ACC112 (cell line): ENCODE data around the gene MTHFD2L.

Experiments
- H2AFZ ChIP-seq: fragments of 200-600 bp; sonication (generic); one replicate; pipeline ENCODE4 v1.6.0; 2017; ENCODE audit warnings: antibody characterized with exemption, low read length; ENCODE audit not compliant: unreplicated experiment
- H3K27ac ChIP-seq: fragments of 200-600 bp; sonication (generic); 2 replicates; pipeline ENCODE4 v1.5.1; 2014; ENCODE audit warnings: low read depth, mild to moderate bottlenecking, antibody characterized with exemption, low read length, moderate library complexity
- H3K27me3 ChIP-seq: fragments of 200-600 bp; sonication (generic); 2 replicates; pipeline ENCODE4 v1.6.1; 2014; ENCODE audit warnings: mild to moderate bottlenecking, antibody characterized with exemption, low read length, moderate library complexity, mixed read lengths; ENCODE audit not compliant: insufficient read depth
- H3K36me3 ChIP-seq: fragments of 200-600 bp; sonication (generic); 2 replicates; pipeline ENCODE4 v1.6.1; 2016; ENCODE audit warnings: mild to moderate bottlenecking, antibody characterized with exemption, low read length, moderate library complexity, mixed read lengths; ENCODE audit not compliant: insufficient read depth
- H3K4me1 ChIP-seq: fragments of 200-600 bp; sonication (generic); one replicate; pipeline ENCODE4 v1.6.1; 2016; ENCODE audit warnings: low read length, mixed read lengths; ENCODE audit not compliant: insufficient read depth, unreplicated experiment, control insufficient read depth
- H3K4me3 ChIP-seq: fragments of 200-600 bp; sonication (generic); 2 replicates; pipeline ENCODE4 v1.5.1; 2014; ENCODE audit warnings: mild to moderate bottlenecking, low read depth, low read length
- H3K79me2 ChIP-seq: fragments of 200-600 bp; sonication (generic); one replicate; pipeline ENCODE4 v1.6.0; 2016; ENCODE audit warnings: low read length; ENCODE audit not compliant: control insufficient read depth, unreplicated experiment, insufficient read depth

MTHFD2L gene

DNA sequence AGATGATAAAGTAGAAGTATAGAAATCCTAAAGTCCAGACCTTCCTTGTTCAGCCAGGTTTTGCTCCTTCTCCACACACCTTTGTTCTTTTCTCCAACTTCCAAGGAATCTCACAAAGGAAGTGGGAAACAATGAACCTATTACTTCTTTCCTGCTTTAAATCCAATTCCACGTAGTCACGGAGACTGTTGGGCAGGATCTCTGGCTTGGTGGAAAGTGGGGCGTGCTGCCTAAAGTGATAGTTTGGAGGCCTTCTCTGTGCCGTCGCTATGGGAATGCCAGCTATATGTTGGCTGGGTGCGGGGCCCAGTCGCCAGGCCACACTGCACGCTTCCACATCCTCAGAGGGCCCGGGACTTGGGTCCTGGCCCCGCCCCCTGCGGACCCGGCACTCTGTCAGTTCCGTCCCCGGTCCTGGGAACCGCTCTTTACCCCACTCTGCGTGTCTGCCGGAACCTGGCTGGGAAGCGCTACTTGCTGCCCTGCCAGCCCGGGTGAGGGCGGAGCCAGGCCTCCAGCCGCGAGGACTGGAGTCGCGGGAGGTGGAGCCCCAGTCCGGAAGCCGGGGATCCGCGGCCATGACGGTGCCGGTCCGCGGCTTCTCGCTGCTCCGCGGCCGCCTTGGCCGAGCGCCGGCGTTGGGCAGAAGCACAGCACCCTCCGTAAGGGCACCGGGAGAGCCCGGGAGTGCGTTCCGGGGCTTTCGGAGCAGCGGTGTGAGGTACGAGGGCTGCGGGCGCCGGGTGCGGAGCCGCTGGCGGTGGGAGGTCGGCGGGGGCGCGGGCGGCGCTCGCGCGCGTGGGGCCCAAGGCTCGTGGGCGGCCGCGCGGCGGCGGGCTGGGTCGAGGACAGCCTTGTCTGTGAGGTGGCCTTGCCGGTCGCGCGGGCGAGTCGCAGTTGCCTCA lies at the start of gene MTHFD2L:
Gene MTHFD2L (plus strand): TSS at position 558 of the 905 bp plus-strand sequence. CDS start 21 bp downstream, at position 579.
- H3K4me3 ChIP-seq, result peak within 1 kb of the TSS; percentile 92
- peaks cover 21% of the 10 kb centered on the region for H3K36me3 ChIP-seq
- no peaks in the 10 kb centered on the region for H3K27me3 ChIP-seq
- H2AFZ ChIP-seq, result peak within 1 kb of the TSS; percentile 89
- H3K79me2 ChIP-seq, result peaks cover 38% of the 10 kb centered on the region
- H3K27ac ChIP-seq, result peak within 1 kb of the TSS; percentile 97
- H3K4me1 ChIP-seq, result peaks cover 21% of the 10 kb centered on the region

DNA sequence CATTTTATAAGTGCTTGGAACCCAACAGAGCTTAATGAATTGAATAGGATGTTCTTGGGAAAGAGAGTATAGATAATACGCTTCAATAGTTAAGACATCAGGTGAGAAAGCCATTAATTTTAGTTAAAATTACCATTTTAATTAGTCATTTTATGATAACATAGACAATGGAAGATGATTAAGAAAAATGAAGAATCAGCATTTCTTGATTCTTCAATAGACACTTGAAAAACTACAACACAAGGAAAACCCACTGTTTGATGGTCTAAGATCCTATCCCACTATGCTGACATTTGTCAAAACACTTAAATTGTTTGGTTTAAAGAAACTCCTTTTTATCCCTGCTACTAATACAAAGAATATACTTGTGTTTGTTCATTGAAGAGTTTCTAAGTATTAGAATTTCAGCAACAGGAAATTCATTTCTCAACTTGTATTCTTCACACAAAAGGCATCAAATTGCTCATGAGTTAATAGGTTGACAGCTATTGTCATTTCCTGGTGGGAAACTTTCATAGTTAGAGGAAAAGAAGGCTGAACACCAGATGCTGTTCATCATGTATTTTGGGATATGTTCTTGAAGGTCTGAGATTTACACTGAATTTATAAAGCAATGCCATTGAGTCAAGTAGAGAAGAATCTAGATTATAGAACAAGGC lies 49.3 kb upstream of the MTHFD2L start:
- Histone ChIP-seq H3K4me1 (peaks cover 85% of the 10 kb centered on the region), H3K4me3 (peak overlapping the region; percentile 44; the same call in 1 of the 2 replicates), H3K79me2 (no peaks in the 10 kb centered on the region), H3K36me3 (no peaks in the 10 kb centered on the region), H2AFZ (no peak overlapping the region), H3K27ac (peak overlapping the region; percentile 100), H3K27me3 (no peaks in the 10 kb centered on the region)

DNA sequence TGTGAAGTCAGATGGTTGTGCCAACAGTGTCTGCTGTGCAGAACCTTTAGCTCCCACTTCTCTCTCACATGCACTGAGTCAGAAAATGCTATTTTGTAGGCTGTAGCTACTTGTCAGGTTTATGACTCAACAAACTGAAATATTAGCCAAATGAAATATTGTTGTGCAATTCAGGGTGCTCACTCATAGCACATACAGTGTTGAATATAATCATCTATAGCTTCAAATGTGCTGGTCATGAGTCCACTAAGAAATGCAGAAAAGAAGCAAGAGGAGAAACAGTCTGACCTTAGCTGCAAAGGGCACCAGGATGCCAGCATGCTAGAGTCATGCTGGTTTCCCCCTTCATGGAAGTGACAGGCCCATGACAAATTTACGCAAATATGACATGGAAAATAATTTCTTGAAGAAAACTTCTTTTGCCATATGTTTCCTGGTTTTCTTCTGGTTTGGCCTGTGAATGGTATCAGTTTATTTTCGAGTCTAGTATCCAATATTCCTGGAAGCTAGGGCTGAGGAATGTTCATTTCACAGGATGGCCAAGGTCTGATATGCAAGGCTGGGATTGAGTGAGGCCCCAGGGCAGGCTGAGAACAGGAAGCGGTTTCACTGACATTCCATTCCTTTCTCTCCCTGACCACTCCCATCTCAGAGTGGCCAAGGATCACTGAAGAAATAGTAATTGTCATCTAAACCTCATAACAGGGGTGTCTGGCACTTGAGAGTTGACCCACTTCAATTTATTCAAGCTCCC lies 48.6 kb upstream of the MTHFD2L start:
- H3K27me3 ChIP-seq, result no peaks in the 10 kb centered on the region
- H3K4me1 ChIP-seq, result peaks cover 87% of the 10 kb centered on the region
- H3K4me3 ChIP-seq, result peak overlapping the region; percentile 55
- H3K79me2 ChIP-seq, result no peaks in the 10 kb centered on the region
- H2AFZ ChIP-seq, result no peak overlapping the region
- H3K36me3 ChIP-seq, result no peaks in the 10 kb centered on the region
- H3K27ac ChIP-seq, result peak overlapping the region; percentile 100

DNA sequence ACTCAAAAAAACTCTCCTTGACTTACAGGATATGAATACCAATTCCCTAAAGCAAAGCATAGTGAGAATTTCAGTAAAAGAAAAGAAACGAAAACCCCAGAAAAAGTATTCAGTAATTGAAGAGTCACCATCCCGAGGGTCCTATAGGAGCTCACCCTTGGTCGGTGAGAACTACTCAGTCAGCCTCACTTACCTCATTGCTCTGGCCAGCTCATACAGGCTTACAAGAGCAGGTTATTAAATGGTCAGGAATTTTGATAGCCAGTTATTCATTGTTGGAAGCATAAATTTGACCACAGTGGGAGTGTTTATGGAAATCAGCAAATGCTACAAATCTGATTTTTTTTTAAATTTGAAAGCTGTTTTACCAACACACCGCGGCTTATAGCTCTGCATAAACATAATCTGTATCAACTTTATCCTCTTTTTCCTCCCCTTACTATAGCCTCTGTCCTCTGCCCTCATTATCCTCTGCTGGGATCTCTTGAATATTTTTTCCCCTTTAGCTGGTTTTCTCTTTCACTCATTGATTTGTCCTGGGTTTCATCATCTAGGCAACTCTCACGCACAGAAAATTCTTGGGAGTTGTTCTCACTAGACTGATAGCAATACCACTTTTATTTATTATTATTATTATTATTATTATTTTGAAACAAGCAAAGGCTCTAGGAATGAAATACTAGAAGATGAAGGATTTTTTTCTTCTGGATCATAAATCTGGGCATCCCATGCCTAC lies 47.9 kb upstream of the MTHFD2L start:
- Histone ChIP-seq H3K36me3 (no peaks in the 10 kb centered on the region), H3K27ac (peak overlapping the region; percentile 100), H3K4me1 (peaks cover 89% of the 10 kb centered on the region), H3K27me3 (no peaks in the 10 kb centered on the region), H3K79me2 (no peaks in the 10 kb centered on the region), H2AFZ (no peak overlapping the region), H3K4me3 (peak overlapping the region; percentile 59)

DNA sequence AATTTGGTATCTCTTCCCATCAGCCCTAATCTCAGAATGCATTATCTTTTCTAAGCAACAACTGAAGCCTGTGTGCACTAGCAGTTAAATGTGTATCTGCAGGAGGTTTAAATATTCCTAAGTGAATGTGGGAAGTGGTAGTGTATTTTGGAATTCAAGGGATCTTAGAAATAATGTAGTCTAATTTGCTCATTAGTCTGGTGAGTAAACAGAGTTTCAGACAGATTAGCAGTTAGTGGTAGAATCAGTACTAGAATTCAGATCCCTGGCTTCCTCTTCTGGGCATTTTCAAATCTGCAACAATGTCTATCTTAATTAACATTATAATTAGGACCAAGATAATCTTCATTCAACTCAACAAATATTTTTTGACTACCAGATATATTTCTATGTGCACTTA lies 47.2 kb upstream of the MTHFD2L start:
- Histone ChIP-seq H3K79me2 (no peaks in the 10 kb centered on the region), H3K4me3 (peak overlapping the region; percentile 59), H3K4me1 (peaks cover 84% of the 10 kb centered on the region), H2AFZ (no peak overlapping the region), H3K27me3 (no peaks in the 10 kb centered on the region), H3K36me3 (no peaks in the 10 kb centered on the region), H3K27ac (peak overlapping the region; percentile 100)

DNA sequence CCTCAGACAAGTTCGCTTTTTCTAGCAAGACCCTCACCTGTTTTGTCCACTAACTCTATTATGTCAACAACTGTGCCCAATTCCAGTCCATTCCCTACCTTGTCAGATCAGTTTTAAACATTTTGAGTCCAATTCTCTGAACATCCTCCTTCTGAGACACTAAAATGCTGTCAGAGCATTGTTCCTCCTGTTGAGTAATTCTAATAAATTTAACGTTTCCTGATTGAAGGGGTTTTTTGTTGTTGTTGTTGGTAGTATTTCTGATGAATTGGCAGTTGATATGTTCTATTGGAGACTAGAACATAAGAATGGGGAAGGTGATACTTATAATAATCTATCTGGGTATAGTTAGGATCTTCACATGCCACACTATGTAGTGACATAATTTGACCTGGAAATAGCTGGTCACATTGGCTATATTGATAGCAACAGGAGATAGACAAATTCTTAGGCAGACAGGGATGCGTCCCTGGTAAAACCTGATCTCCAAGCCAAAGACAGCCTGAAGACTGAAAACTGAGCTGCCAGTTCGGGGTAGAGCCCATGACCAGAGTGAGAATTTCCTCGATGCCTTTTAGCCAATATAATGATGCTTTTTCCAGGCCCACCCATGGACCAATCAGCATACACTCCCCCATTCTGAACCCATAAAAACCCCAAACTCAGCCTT lies 46.5 kb upstream of the MTHFD2L start:
- Histone ChIP-seq H3K4me3 (no peak overlapping the region), H2AFZ (no peak overlapping the region), H3K27ac (peak overlapping the region; percentile 100), H3K79me2 (no peaks in the 10 kb centered on the region), H3K36me3 (no peaks in the 10 kb centered on the region), H3K4me1 (peaks cover 82% of the 10 kb centered on the region), H3K27me3 (no peaks in the 10 kb centered on the region)

DNA sequence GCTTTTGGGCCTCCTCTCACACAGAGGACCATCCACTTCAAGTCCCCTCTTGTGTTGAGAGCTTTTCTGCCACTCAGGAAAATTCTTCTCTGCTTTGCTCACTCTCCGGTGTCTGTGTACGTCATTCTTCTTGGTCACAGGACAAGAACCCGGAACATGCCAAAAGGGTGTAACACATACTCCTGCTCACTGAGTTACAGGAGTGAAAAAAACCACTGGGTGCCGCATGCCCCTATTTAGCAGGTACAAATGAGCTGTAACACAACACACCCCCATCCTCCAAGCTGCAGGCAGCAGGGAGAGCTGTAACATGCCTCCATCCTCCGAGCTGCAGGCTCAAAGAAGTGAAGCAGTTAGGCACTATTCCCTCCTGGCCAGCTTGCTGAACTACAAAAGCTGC lies 45.9 kb upstream of the MTHFD2L start:
- no peak overlapping the region for H2AFZ ChIP-seq
- H3K4me3 ChIP-seq, result no peak overlapping the region
- no peaks in the 10 kb centered on the region for H3K27me3 ChIP-seq
- peak overlapping the region; percentile 100 for H3K27ac ChIP-seq
- H3K79me2 ChIP-seq, result no peaks in the 10 kb centered on the region
- H3K36me3 ChIP-seq, result no peaks in the 10 kb centered on the region
- peaks cover 82% of the 10 kb centered on the region for H3K4me1 ChIP-seq

DNA sequence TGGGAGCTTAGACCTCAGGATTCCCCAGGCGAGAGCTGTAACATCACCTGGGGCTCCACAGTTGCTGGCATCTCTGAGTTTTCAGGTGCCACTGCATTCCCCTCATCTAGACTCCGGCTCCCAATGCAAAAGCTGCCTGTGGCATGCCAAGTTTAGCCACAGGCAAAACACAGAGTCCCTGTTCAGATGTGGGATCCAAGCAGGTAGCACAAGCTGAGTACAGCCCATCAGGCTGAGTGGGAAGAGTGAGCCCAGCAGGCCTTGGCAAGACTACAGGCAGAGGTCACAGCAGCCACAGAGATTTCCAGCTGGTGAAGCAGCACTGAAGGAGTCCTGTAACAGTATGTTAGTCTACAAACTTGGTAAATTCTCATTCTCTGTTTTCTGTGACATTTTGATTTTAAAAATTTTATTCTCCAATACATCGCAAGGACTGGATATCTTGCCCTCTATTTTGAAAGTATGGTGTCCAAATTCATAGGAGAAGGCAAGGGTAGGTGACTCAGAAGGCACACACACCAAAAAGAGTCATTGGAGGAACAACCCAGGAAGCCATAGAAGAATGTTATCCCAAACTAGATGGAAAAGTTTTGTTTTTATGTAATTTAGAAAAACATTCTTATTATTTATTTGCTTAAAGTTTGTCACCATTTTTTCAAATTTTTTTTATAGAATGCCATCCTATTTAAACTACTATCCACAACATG lies 45.4 kb upstream of the MTHFD2L start:
- Histone ChIP-seq H2AFZ (no peak overlapping the region), H3K27ac (peak overlapping the region; percentile 100), H3K4me3 (no peak overlapping the region), H3K4me1 (peaks cover 85% of the 10 kb centered on the region), H3K27me3 (no peaks in the 10 kb centered on the region), H3K36me3 (no peaks in the 10 kb centered on the region), H3K79me2 (no peaks in the 10 kb centered on the region)

DNA sequence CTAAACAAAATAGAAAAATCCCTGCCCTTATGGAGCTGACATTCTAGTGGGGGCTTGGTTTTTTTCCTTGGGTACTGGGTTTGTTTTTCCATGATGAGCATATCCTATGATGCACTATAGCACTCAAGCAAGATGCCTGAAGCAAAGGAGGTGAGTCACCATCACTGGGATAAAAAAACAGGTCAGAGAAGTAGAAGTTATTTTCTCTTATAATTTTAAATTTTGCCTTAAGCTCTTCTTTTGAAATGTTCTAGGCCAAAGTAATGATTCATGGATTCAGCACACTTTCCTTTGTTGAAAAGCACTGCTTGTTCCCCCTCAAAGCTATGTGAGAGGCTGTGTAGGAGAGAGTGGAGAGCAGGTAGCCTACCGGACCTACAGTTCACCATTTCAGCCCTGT lies 43.7 kb upstream of the MTHFD2L start:
- Histone ChIP-seq H3K79me2 (no peaks in the 10 kb centered on the region), H2AFZ (no peak overlapping the region), H3K4me3 (no peak overlapping the region), H3K27ac (peak overlapping the region; percentile 100), H3K36me3 (no peaks in the 10 kb centered on the region), H3K4me1 (peaks cover 74% of the 10 kb centered on the region), H3K27me3 (no peaks in the 10 kb centered on the region)
